PFSK-1 (cell line): ENCODE results near the gene TRAPPC2.

Experiments
- FOXP2 ChIP-seq: optimal IDR thresholded peaks from 2 replicates; pipeline ENCODE3; 2011; ENCODE audit warnings: borderline replicate concordance, control low read depth, inconsistent platforms; ENCODE audit not compliant: insufficient read depth; ENCODE audit errors: extremely low read length, extremely low read depth
- POLR2AphosphoS5 ChIP-seq: IDR thresholded peaks from 2 replicates; pipeline ENCODE4 v1.6.1; 2012; ENCODE audit warnings: low read depth, mild to moderate bottlenecking, control low read depth, low read length, moderate library complexity
- SIN3A ChIP-seq: IDR thresholded peaks from 2 replicates; pipeline ENCODE4 v1.6.1; 2012; ENCODE audit warnings: mild to moderate bottlenecking, low read length, moderate library complexity, borderline replicate concordance; ENCODE audit not compliant: insufficient read depth
- TAF1 ChIP-seq: IDR thresholded peaks from 2 replicates; pipeline ENCODE4 v1.6.1; 2012; ENCODE audit warnings: low read length, control low read depth, borderline replicate concordance; ENCODE audit not compliant: insufficient read depth
- TF ChIP-seq, protein P1 (sequence below), 2 experiments: IDR thresholded peaks; 2 replicates each; pipeline versions ENCODE4 v1.6.1 to v1.8.0; 2011 to 2012; ENCODE audit warnings: low read depth in 2 of 2, low read length in 2 of 2, control low read depth in 1 of 2, inconsistent platforms in 1 of 2, mild to moderate bottlenecking in 1 of 2, moderate library complexity in 1 of 2; ENCODE audit not compliant: insufficient read depth in 1 of 2

TRAPPC2 gene

DNA sequence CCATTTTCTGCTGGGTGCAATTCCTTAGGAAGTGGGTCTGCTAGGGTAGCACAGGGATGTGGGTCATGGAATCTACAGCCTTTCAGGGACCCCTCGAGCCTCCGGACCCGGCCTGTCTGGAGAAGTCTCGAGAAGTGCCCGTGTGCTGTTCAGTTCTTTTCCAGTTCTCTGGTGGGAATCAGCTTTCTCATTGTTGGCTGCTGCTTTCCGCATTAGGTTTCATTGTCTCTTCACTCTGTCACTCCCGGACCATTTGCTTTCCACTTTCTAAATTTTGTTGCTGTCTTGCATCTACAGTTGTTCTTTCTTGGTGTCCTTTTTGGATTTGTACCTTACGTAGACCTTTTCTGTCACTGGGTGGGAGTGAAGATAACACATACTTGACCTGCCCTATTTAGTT is 39.4 kb downstream of the TRAPPC2 start:
- TF ChIP-seq POLR2AphosphoS5 (no peak), TAF1 (no peak), SIN3A (no peak), FOXP2 (no peak)
- TF ChIP-seq, protein P1, sequence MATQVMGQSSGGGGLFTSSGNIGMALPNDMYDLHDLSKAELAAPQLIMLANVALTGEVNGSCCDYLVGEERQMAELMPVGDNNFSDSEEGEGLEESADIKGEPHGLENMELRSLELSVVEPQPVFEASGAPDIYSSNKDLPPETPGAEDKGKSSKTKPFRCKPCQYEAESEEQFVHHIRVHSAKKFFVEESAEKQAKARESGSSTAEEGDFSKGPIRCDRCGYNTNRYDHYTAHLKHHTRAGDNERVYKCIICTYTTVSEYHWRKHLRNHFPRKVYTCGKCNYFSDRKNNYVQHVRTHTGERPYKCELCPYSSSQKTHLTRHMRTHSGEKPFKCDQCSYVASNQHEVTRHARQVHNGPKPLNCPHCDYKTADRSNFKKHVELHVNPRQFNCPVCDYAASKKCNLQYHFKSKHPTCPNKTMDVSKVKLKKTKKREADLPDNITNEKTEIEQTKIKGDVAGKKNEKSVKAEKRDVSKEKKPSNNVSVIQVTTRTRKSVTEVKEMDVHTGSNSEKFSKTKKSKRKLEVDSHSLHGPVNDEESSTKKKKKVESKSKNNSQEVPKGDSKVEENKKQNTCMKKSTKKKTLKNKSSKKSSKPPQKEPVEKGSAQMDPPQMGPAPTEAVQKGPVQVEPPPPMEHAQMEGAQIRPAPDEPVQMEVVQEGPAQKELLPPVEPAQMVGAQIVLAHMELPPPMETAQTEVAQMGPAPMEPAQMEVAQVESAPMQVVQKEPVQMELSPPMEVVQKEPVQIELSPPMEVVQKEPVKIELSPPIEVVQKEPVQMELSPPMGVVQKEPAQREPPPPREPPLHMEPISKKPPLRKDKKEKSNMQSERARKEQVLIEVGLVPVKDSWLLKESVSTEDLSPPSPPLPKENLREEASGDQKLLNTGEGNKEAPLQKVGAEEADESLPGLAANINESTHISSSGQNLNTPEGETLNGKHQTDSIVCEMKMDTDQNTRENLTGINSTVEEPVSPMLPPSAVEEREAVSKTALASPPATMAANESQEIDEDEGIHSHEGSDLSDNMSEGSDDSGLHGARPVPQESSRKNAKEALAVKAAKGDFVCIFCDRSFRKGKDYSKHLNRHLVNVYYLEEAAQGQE (IDR thresholded peaks at IDR 0.05; ENCODE audit: insufficient read depth in 1 of 2, low read depth in 2 of 2, low read length in 2 of 2) = no peak

DNA sequence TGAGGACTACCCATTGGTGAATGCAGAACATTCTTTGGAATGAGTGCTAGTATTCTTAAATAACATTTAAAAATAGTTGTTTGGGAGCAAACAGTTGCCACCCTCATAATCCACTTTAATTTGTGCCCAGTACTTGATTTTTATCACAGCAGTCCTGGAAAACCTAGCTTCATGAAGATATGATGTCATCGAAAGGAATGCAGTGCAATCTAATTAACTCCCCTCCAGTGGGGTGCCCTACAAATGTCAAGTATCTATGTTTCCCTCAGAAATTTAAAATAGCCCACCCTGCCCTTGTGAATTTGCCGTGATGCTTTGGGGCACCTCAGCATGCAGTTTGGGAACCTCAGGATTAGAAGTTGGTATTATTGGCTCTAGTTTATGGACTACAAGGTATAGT is 40.1 kb downstream of the TRAPPC2 start:
- TF ChIP-seq SIN3A (no peak), FOXP2 (no peak), POLR2AphosphoS5 (no peak), TAF1 (no peak)
- TF ChIP-seq, protein P1 (IDR thresholded peaks at IDR 0.05; ENCODE audit: insufficient read depth in 1 of 2, low read depth in 2 of 2, low read length in 2 of 2) = no peak

DNA sequence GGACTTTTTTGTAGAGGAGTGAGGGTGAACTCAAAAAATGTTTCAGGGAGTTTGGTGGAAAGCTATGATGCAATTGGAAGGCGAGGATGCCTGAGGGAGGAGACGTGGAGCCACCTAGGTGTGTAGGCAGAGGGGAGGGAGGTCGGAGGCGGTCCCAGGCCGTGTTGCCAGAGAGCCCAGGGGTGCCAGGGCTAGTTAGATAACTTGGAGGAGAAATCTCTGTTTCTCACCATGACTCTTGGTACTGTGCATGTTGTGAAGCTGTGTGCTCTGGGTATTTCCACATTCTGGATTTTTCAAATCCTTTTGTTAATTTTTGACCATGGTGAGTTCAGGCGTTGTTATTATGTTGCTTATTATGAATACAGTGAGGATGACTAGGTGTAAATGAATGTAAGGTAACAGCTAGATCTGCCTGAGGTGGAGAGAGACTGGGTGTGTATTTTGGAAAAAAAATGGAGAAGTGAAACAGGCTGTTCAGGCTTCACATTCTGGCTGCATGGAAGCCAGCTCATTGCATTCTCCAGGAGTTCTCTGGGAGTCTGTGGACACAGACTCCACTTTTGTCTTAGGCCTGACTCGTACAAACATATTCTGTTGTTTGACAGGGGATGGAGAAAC is 41.0 kb downstream of the TRAPPC2 start:
- no peak for TF ChIP-seq FOXP2
- TF ChIP-seq SIN3A = no peak
- TF ChIP-seq, protein P1 (IDR thresholded peaks at IDR 0.05; ENCODE audit: insufficient read depth in 1 of 2, low read depth in 2 of 2, low read length in 2 of 2) = no peak
- no peak for TF ChIP-seq POLR2AphosphoS5
- no peak for TF ChIP-seq TAF1

DNA sequence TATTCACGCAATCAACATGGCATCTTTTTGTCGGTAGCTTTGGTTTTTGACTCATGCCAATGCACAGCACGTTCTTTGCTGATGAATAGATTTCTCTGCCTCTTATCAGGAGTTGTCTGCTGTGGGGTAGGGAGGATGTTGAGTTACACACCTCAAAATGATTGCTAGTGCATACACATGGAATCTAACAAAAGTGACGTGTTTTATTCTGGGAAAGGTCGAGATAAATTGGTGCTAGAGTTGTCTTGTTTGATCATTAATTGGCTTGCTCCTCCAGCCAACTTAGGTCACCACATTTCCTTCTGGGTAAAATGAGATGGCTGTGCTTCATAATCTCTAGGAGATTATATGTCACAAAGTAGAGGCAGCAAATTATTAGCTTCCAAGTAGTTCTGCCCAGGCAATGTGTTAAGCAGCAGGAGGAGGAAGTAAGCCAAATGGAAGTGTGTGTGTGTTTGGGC is 41.6 kb downstream of the TRAPPC2 start:
- TF ChIP-seq FOXP2 (no peak), SIN3A (no peak), POLR2AphosphoS5 (no peak), TAF1 (no peak)
- TF ChIP-seq, protein P1 (IDR thresholded peaks at IDR 0.05; ENCODE audit: insufficient read depth in 1 of 2, low read depth in 2 of 2, low read length in 2 of 2) = no peak

DNA sequence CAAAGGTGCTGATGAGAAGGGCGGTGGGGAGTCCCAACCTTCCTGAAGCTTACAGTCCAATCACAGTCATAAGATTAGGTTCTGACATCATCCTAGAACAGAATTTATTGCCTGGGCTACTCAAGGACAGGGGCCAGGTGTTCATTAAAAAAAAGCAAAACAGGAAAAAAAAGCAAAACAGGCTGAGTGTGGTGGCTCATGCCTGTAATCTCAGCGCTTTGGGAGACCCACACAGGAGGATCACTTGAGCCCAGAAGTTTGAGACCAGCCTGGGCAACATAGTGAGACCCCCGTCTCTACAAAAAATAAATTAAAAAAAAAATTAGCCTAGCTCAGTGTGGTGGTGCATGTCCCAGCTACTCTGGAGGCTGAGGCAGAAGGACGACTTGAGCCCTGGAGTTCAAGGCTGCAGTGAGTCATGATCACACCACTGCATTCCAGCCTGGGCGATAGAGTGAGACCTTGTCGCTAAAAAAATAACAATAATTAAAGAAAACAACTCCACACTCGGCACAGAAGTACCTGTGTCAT is 42.5 kb downstream of the TRAPPC2 start:
- TF ChIP-seq TAF1 (no peak), FOXP2 (no peak), SIN3A (no peak), POLR2AphosphoS5 (no peak)
- TF ChIP-seq, protein P1 (IDR thresholded peaks at IDR 0.05; ENCODE audit: insufficient read depth in 1 of 2, low read depth in 2 of 2, low read length in 2 of 2) = no peak
